ENCODE results near the gene ZCCHC14. TPM values are rescaled to one million over a fixed set of nuclear protein-coding genes. Genes with fewer than 3 reads are reported as not detected.
"Not testable (repeated sequence)": the region's sequence is repeated elsewhere in the genome, so short reads cannot be mapped to it uniquely, and the experiment has no call there.

The ZCCHC14 gene
- total and polyA plus RNA-seq, 2 donors: 2.7 to 7.3 TPM

DNA sequence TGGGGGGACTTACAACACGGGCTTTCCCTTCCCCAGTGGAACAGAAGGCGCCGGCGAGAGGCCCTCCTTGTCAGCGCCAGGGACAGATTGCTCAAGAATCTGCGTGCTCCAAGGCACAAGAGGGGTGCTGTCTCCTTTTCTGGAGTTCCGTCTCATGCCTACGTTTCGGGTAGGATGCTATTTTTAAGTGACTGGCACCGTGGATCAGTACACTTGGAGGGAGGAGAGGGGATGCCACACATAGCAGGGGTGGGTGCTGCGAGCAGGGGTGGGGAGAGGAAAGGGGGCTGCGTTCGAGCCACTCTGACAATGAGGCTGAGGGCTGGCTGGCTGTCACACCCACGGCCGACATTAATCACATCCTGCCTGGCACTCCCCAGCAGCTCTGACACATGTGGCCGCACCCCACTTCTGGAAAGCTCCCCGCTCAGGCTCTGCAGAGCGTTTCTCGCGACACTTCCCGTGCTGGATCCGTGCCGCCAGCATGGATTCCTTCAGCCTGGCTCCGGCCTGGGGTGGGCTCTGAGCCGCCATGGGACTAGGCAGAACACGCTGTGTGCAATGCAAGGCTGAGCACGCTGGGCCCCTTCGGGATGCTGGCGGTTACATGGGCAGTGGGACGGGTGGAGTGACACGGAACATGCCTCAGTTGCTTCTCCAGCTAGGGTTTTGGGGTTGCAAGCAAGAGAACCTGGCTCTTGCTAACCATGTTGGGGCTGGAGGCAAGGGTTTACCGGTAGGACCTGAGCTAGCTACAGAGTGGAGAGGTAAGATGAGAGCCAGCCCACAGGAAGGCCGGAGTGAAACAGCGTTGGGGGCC lies 25.0 kb upstream of the ZCCHC14 start:
- not testable (repeated sequence) for H3K4me1 ChIP-seq (ENCODE audit: control insufficient read depth in 2 of 2, insufficient read depth in 2 of 2, low read length in 2 of 2); DNase-seq (ENCODE audit: low read depth in 6 of 9, low spot score in 9 of 9); H3K36me3 ChIP-seq (ENCODE audit: control insufficient read depth in 2 of 2, insufficient read depth in 2 of 2, low read length in 1 of 2); H3K9me3 ChIP-seq (ENCODE audit: control insufficient read depth in 2 of 2, insufficient read depth in 1 of 2, low read length in 1 of 2); H3K27ac ChIP-seq (ENCODE audit: low read depth in 1 of 2, low read length in 1 of 2); H3K4me3 ChIP-seq (ENCODE audit: low read length in 2 of 2)
- peaks cover 0 to 11% of the 10 kb centered on the region in 2 donors for H3K27me3 ChIP-seq (ENCODE audit: control insufficient read depth in 2 of 2, insufficient read depth in 1 of 2, low read length in 1 of 2)
- WGBS: 74% methylated on average over 30 of the region's 34 CpGs

DNA sequence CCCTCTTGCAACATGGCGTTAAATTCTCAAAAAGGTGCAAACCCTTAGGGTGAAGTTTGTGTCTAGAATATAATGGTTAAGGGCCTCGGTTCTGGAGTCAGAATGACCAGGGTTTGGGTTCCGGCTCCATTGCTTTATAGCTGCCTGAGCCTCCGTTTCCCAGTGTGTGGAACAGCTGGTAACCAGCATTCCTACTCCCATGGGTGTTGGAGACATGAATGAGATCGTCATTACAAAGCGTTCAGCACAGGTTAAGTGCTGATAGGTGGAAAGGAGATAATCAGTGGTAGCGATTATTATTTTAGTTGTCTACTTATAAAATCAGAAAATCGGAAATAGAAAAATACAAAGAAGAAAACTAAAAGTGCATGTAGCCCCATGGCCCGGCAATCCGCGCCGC lies 23.5 kb upstream of the ZCCHC14 start:
- Histone ChIP-seq H3K36me3 (ENCODE audit: control insufficient read depth in 2 of 2, insufficient read depth in 2 of 2, low read length in 1 of 2) (no peaks in the 10 kb centered on the region), H3K27ac (ENCODE audit: low read depth in 1 of 2, low read length in 1 of 2) (no peak overlapping the region), H3K4me1 (ENCODE audit: control insufficient read depth in 2 of 2, insufficient read depth in 2 of 2, low read length in 2 of 2) (no peaks in the 10 kb centered on the region), H3K4me3 (ENCODE audit: low read length in 2 of 2) (no peak overlapping the region), H3K9me3 (ENCODE audit: control insufficient read depth in 2 of 2, insufficient read depth in 1 of 2, low read length in 1 of 2) (no peaks in the 10 kb centered on the region), H3K27me3 (ENCODE audit: control insufficient read depth in 2 of 2, insufficient read depth in 1 of 2, low read length in 1 of 2) (peaks cover 0 to 11% of the 10 kb centered on the region in 2 donors)
- DNase-seq (ENCODE audit: low read depth in 6 of 9, low spot score in 9 of 9): no peak
- WGBS: 92% methylated on average over 12 of the region's 12 CpGs

- Histone ChIP-seq H3K9me3 (ENCODE audit: control insufficient read depth in 2 of 2, insufficient read depth in 1 of 2, low read length in 1 of 2) (no peaks in the 10 kb centered on the region), H3K36me3 (ENCODE audit: control insufficient read depth in 2 of 2, insufficient read depth in 2 of 2, low read length in 1 of 2) (no peaks in the 10 kb centered on the region), H3K27me3 (ENCODE audit: control insufficient read depth in 2 of 2, insufficient read depth in 1 of 2, low read length in 1 of 2) (peaks cover 0 to 11% of the 10 kb centered on the region in 2 donors), H3K27ac (ENCODE audit: low read depth in 1 of 2, low read length in 1 of 2) (no peak overlapping the region), H3K4me1 (ENCODE audit: control insufficient read depth in 2 of 2, insufficient read depth in 2 of 2, low read length in 2 of 2) (no peaks in the 10 kb centered on the region), H3K4me3 (ENCODE audit: low read length in 2 of 2) (no peak overlapping the region)
- DNase-seq (ENCODE audit: low read depth in 6 of 9, low spot score in 9 of 9): no peak
- WGBS: 92% methylated on average over 19 of the region's 19 CpGs
These were observed 22.9 kb upstream of the ZCCHC14 start for GRCh38 chr16:87515475-87516330.

DNA sequence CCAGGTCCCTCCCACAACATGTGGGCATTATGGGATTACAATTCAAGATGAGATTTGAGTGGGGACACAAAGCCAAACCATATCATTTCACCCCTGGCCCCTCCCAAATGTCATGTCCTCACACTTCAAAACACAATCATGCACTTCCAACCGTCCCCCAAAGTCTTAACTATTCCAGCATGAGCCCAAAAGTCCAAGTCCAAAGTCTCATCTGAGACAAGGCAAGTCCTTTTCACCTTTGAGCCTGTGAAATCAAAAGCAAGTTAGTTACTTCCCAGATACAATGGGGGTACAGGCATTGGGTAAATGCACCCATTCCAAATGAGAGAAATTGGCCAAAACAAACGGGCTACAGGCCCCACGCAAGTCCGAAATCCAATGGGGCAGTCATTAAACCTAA lies 17.0 kb upstream of the ZCCHC14 start:
- peaks cover 6 to 23% of the 10 kb centered on the region in 2 donors for H3K27me3 ChIP-seq (ENCODE audit: control insufficient read depth in 2 of 2, insufficient read depth in 1 of 2, low read length in 1 of 2)
- H3K4me1 ChIP-seq (ENCODE audit: control insufficient read depth in 2 of 2, insufficient read depth in 2 of 2, low read length in 2 of 2); H3K27ac ChIP-seq (ENCODE audit: low read depth in 1 of 2, low read length in 1 of 2); H3K36me3 ChIP-seq (ENCODE audit: control insufficient read depth in 2 of 2, insufficient read depth in 2 of 2, low read length in 1 of 2); H3K9me3 ChIP-seq (ENCODE audit: control insufficient read depth in 2 of 2, insufficient read depth in 1 of 2, low read length in 1 of 2); DNase-seq (ENCODE audit: low read depth in 6 of 9, low spot score in 9 of 9); H3K4me3 ChIP-seq (ENCODE audit: low read length in 2 of 2): not testable (repeated sequence)
- WGBS: 94% methylated on average over 4 of the region's 4 CpGs

GRCh38 chr16:87507351-87508069 lies 14.7 kb upstream of the ZCCHC14 start:
- peaks cover 6 to 23% of the 10 kb centered on the region in 2 donors for H3K27me3 ChIP-seq (ENCODE audit: control insufficient read depth in 2 of 2, insufficient read depth in 1 of 2, low read length in 1 of 2)
- H3K9me3 ChIP-seq (ENCODE audit: control insufficient read depth in 2 of 2, insufficient read depth in 1 of 2, low read length in 1 of 2): no peaks in the 10 kb centered on the region
- H3K27ac ChIP-seq (ENCODE audit: low read depth in 1 of 2, low read length in 1 of 2): no peak overlapping the region
- no peak for DNase-seq (ENCODE audit: low read depth in 6 of 9, low spot score in 9 of 9)
- no peaks in the 10 kb centered on the region for H3K4me1 ChIP-seq (ENCODE audit: control insufficient read depth in 2 of 2, insufficient read depth in 2 of 2, low read length in 2 of 2)
- no peaks in the 10 kb centered on the region for H3K36me3 ChIP-seq (ENCODE audit: control insufficient read depth in 2 of 2, insufficient read depth in 2 of 2, low read length in 1 of 2)
- WGBS: 20% methylated on average over 25 of the region's 25 CpGs
- H3K4me3 ChIP-seq (ENCODE audit: low read length in 2 of 2): no peak overlapping the region

- no peak overlapping the region for H3K4me3 ChIP-seq (ENCODE audit: low read length in 2 of 2)
- H3K9me3 ChIP-seq (ENCODE audit: control insufficient read depth in 2 of 2, insufficient read depth in 1 of 2, low read length in 1 of 2): no peaks in the 10 kb centered on the region
- H3K36me3 ChIP-seq (ENCODE audit: control insufficient read depth in 2 of 2, insufficient read depth in 2 of 2, low read length in 1 of 2): no peaks in the 10 kb centered on the region
- no peak for DNase-seq (ENCODE audit: low read depth in 6 of 9, low spot score in 9 of 9)
- peaks cover 6 to 23% of the 10 kb centered on the region in 2 donors for H3K27me3 ChIP-seq (ENCODE audit: control insufficient read depth in 2 of 2, insufficient read depth in 1 of 2, low read length in 1 of 2)
- WGBS: 96% methylated on average over 13 of the region's 13 CpGs
- H3K4me1 ChIP-seq (ENCODE audit: control insufficient read depth in 2 of 2, insufficient read depth in 2 of 2, low read length in 2 of 2): no peaks in the 10 kb centered on the region
- no peak overlapping the region for H3K27ac ChIP-seq (ENCODE audit: low read depth in 1 of 2, low read length in 1 of 2)
These were observed 13.9 kb upstream of the ZCCHC14 start for GRCh38 chr16:87506423-87507350.

GRCh38 chr16:87505834-87506233 lies 13.0 kb upstream of the ZCCHC14 start:
- DNase-seq (ENCODE audit: low read depth in 6 of 9, low spot score in 9 of 9): no peak
- H3K27ac ChIP-seq (ENCODE audit: low read depth in 1 of 2, low read length in 1 of 2): no peak overlapping the region
- no peaks in the 10 kb centered on the region for H3K36me3 ChIP-seq (ENCODE audit: control insufficient read depth in 2 of 2, insufficient read depth in 2 of 2, low read length in 1 of 2)
- H3K4me1 ChIP-seq (ENCODE audit: control insufficient read depth in 2 of 2, insufficient read depth in 2 of 2, low read length in 2 of 2): no peaks in the 10 kb centered on the region
- H3K4me3 ChIP-seq (ENCODE audit: low read length in 2 of 2): no peak overlapping the region
- H3K27me3 ChIP-seq (ENCODE audit: control insufficient read depth in 2 of 2, insufficient read depth in 1 of 2, low read length in 1 of 2): peaks cover 6 to 25% of the 10 kb centered on the region in 2 donors
- WGBS: 100% methylated on average over 2 of the region's 2 CpGs
- H3K9me3 ChIP-seq (ENCODE audit: control insufficient read depth in 2 of 2, insufficient read depth in 1 of 2, low read length in 1 of 2): no peaks in the 10 kb centered on the region

DNA sequence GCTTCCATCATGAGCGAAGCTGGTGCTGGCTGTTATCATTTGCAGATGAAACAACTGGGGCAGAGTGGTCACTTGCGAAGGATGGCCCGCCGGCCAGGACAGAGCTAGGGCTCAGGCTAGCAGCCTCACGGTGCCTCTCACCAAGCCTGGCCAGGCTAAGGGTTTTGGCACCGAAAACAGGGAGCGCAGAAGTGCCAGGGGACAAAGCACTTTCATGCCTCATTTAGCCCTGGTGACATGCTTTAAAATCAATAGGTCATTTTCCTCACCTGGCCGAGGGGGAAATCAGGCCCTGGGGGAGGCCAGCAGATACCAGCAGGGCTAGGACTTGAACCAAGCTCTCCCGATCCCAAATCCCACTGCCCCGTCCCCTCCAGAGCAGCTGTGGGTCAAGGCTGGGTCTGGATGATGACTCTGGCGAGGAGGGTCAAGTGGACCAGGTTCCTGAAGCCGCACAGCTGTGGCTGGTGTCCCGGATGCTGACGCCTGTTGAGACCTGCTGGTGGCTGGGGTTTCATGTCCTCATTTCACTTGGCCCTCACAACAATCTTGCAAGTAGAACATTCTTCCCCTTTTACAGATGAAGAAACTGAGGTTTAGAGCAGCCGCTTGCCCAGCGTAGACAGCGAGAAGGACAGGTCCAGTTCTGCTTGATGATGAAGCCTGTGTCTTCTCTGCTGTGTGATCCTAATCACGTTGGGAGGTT lies 10.6 kb upstream of the ZCCHC14 start:
- H3K27ac ChIP-seq (ENCODE audit: low read depth in 1 of 2, low read length in 1 of 2); DNase-seq (ENCODE audit: low read depth in 6 of 9, low spot score in 9 of 9); H3K36me3 ChIP-seq (ENCODE audit: control insufficient read depth in 2 of 2, insufficient read depth in 2 of 2, low read length in 1 of 2); H3K4me1 ChIP-seq (ENCODE audit: control insufficient read depth in 2 of 2, insufficient read depth in 2 of 2, low read length in 2 of 2); H3K4me3 ChIP-seq (ENCODE audit: low read length in 2 of 2); H3K9me3 ChIP-seq (ENCODE audit: control insufficient read depth in 2 of 2, insufficient read depth in 1 of 2, low read length in 1 of 2): not testable (repeated sequence)
- H3K27me3 ChIP-seq (ENCODE audit: control insufficient read depth in 2 of 2, insufficient read depth in 1 of 2, low read length in 1 of 2): peaks cover 9 to 27% of the 10 kb centered on the region in 2 donors
- WGBS: 93% methylated on average over 18 of the region's 18 CpGs
